Ammon's horn (tissue), 1 donor: ENCODE measurements around the gene KCNMA1.
A peak's percentile ranks its signal among the peaks of the same experiment; 100 is the strongest.

Experiments used
- DNase-seq: peaks from one replicate; pipeline ENCODE4 v3.0.0-alpha.2; 2016; ENCODE audit warnings: low spot score

Gene KCNMA1

GRCh38 chr10:77240706-77241349, 396.8 kb downstream of the KCNMA1 start:
- no peak for DNase-seq

GRCh38 chr10:77240041-77240652, 397.5 kb downstream of the KCNMA1 start:
- DNase-seq: no peak

- DNase-seq: no peak
Measured at GRCh38 chr10:77237120-77237519, 400.5 kb downstream of the KCNMA1 start.

GRCh38 chr10:77236700-77237099, 400.9 kb downstream of the KCNMA1 start:
- DNase-seq: no peak

- no peak for DNase-seq
Measured at GRCh38 chr10:77236029-77236428, 401.6 kb downstream of the KCNMA1 start.

GRCh38 chr10:77234599-77234998, 403.0 kb downstream of the KCNMA1 start:
- no peak for DNase-seq

- no peak for DNase-seq
Measured at GRCh38 chr10:77233466-77233865, 404.1 kb downstream of the KCNMA1 start.

- no peak for DNase-seq
Measured at GRCh38 chr10:77231884-77232610, 405.6 kb downstream of the KCNMA1 start.

GRCh38 chr10:77231375-77231774, 406.2 kb downstream of the KCNMA1 start:
- DNase-seq: no peak

GRCh38 chr10:77230194-77230593, 407.4 kb downstream of the KCNMA1 start:
- DNase-seq: no peak

- DNase-seq: no peak
Measured at GRCh38 chr10:77229704-77230103, 407.9 kb downstream of the KCNMA1 start.

- DNase-seq: no peak
Measured at GRCh38 chr10:77228559-77228958, 409.0 kb downstream of the KCNMA1 start.

- DNase-seq: no peak
Measured at GRCh38 chr10:77226853-77227565, 410.6 kb downstream of the KCNMA1 start.

GRCh38 chr10:77226452-77226851, 411.2 kb downstream of the KCNMA1 start:
- no peak for DNase-seq

GRCh38 chr10:77226020-77226419, 411.6 kb downstream of the KCNMA1 start:
- DNase-seq: no peak

- DNase-seq: no peak
Measured at GRCh38 chr10:77223526-77224460, 413.8 kb downstream of the KCNMA1 start.

GRCh38 chr10:77220150-77220549, 417.5 kb downstream of the KCNMA1 start:
- no peak for DNase-seq

- no peak for DNase-seq
Measured at GRCh38 chr10:77219046-77219445, 418.6 kb downstream of the KCNMA1 start.

GRCh38 chr10:77214799-77215198, 422.8 kb downstream of the KCNMA1 start:
- no peak for DNase-seq

- peak; percentile 4 for DNase-seq
Measured at GRCh38 chr10:77212632-77213031, 425.0 kb downstream of the KCNMA1 start.

GRCh38 chr10:77210645-77211044, 427.0 kb downstream of the KCNMA1 start:
- no peak for DNase-seq
